ENCODE results near the gene STK39.
A peak's percentile ranks its signal among the peaks of the same experiment; 100 is the strongest.

STK39 gene

GRCh38 chr2:168212866-168213265 is 34.5 kb downstream of the STK39 start:
- Histone ChIP-seq H3K9ac (ENCODE audit: low read length) (no peak overlapping the region), H3K4me3 (ENCODE audit: low read length) (no peak overlapping the region), H3K36me3 (ENCODE audit: control insufficient read depth, insufficient read depth, low read length) (no peaks in the 10 kb centered on the region), H3K27me3 (ENCODE audit: control insufficient read depth, insufficient read depth, low read length) (no peaks in the 10 kb centered on the region), H3K27ac (ENCODE audit: low read depth, low read length) (no peak overlapping the region), H3K4me1 (ENCODE audit: control insufficient read depth, insufficient read depth, low read length) (no peaks in the 10 kb centered on the region)

DNA sequence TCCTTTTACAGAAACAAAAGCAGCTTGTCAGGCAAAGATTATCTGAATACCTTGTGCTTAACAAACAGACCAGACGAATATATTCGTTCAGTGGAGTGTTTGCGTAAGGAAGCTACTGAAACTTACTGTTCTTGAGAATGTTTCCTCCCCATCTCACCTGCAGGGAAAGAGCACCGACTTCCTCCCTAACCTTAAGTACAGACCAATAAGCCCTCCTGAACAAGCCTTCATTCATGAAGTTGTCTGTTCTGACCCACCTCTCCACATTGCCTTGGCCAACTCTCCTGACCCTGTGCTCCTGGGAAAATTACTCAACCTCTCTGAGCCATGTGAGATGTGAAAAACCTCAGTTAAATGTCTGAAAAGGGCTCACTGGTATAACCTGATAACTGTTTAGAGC is 35.2 kb downstream of the STK39 start:
- Histone ChIP-seq H3K4me3 (ENCODE audit: low read length) (no peak overlapping the region), H3K4me1 (ENCODE audit: control insufficient read depth, insufficient read depth, low read length) (no peaks in the 10 kb centered on the region), H3K36me3 (ENCODE audit: control insufficient read depth, insufficient read depth, low read length) (no peaks in the 10 kb centered on the region), H3K27ac (ENCODE audit: low read depth, low read length) (no peak overlapping the region), H3K9ac (ENCODE audit: low read length) (no peak overlapping the region), H3K27me3 (ENCODE audit: control insufficient read depth, insufficient read depth, low read length) (no peaks in the 10 kb centered on the region)

DNA sequence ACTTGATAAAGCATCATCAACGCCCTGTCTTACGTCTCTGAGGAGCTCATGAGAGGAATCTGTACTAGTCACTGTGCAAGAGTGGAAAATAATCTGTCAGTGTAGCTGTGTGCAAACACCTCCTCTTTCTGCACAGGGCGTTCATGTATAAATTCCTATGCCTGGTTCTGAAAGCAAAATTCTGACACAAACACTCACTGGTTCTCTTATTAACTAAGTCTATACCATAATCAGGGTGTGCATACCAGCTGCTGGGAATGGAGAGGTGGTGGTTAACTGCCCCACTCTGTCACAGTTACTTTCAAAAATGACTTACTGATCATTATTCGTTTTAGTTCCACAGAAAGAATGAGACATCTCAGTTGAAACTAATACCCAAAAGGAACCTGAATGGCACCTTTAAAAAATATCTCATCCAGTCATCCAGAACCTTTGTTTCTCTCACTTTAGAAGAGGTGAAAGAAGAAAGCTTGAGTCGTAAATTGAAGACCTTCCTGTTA is 35.7 kb downstream of the STK39 start:
- no peaks in the 10 kb centered on the region for H3K27me3 ChIP-seq (ENCODE audit: control insufficient read depth, insufficient read depth, low read length)
- no peak overlapping the region for H3K9ac ChIP-seq (ENCODE audit: low read length)
- no peaks in the 10 kb centered on the region for H3K36me3 ChIP-seq (ENCODE audit: control insufficient read depth, insufficient read depth, low read length)
- H3K27ac ChIP-seq (ENCODE audit: low read depth, low read length) = no peak overlapping the region
- H3K4me1 ChIP-seq (ENCODE audit: control insufficient read depth, insufficient read depth, low read length) = no peaks in the 10 kb centered on the region
- no peak overlapping the region for H3K4me3 ChIP-seq (ENCODE audit: low read length)

GRCh38 chr2:168210895-168211570 is 36.4 kb downstream of the STK39 start:
- H3K27me3 ChIP-seq (ENCODE audit: control insufficient read depth, insufficient read depth, low read length) = no peaks in the 10 kb centered on the region
- no peaks in the 10 kb centered on the region for H3K4me1 ChIP-seq (ENCODE audit: control insufficient read depth, insufficient read depth, low read length)
- no peak overlapping the region for H3K4me3 ChIP-seq (ENCODE audit: low read length)

GRCh38 chr2:168210216-168210894 is 37.0 kb downstream of the STK39 start:
- no peaks in the 10 kb centered on the region for H3K4me1 ChIP-seq (ENCODE audit: control insufficient read depth, insufficient read depth, low read length)
- H3K9ac ChIP-seq (ENCODE audit: low read length) = no peak overlapping the region
- H3K27me3 ChIP-seq (ENCODE audit: control insufficient read depth, insufficient read depth, low read length) = no peaks in the 10 kb centered on the region
- H3K4me3 ChIP-seq (ENCODE audit: low read length) = no peak overlapping the region
- no peak overlapping the region for H3K27ac ChIP-seq (ENCODE audit: low read depth, low read length)
- no peaks in the 10 kb centered on the region for H3K36me3 ChIP-seq (ENCODE audit: control insufficient read depth, insufficient read depth, low read length)

More at GRCh38 chr2:168210895-168211570, 36.4 kb downstream of the STK39 start:
- Histone ChIP-seq H3K36me3 (ENCODE audit: control insufficient read depth, insufficient read depth, low read length) (no peaks in the 10 kb centered on the region), H3K27ac (ENCODE audit: low read depth, low read length) (no peak overlapping the region), H3K9ac (ENCODE audit: low read length) (no peak overlapping the region)

DNA sequence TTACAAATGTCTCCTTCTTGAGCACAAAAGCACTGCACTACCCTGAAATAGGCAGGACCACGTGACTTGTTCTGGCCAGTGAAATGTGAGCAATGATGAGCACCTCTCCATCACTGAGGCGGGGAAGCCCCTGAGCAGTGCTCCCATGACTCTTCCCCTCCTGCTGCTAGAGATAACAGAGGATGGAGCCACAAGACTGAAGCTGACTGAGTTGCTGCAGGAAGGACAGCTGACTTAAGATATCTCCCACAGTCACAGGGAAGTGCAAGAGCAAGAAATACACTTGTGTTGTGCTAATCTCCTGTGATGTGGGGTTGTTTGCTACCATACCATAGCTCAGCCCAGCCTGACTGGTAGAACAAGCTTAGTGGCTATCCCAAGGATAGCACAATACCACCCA is 38.7 kb downstream of the STK39 start:
- Histone ChIP-seq H3K27ac (ENCODE audit: low read depth, low read length) (no peak overlapping the region), H3K9ac (ENCODE audit: low read length) (no peak overlapping the region), H3K4me3 (ENCODE audit: low read length) (no peak overlapping the region), H3K27me3 (ENCODE audit: control insufficient read depth, insufficient read depth, low read length) (no peaks in the 10 kb centered on the region), H3K36me3 (ENCODE audit: control insufficient read depth, insufficient read depth, low read length) (no peaks in the 10 kb centered on the region), H3K4me1 (ENCODE audit: control insufficient read depth, insufficient read depth, low read length) (no peaks in the 10 kb centered on the region)

DNA sequence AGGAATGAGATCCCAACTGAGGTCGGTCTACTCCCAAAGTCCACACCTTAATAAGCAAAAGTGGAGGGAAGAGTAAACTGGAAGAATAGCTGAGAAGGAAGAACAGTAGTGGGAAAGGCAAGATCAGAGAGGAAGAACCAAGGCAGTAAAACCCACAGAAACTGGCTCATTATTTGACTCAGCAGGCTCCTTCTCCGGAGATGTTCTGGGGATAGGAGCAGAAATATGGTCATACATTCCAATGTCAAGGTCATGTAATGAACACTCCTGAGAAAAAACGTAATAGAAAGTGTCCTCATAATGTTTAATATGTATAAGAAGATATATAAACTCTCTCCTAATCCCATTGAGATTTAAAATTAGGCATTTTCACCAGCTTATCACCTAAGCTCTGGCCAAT is 39.5 kb downstream of the STK39 start:
- H3K27me3 ChIP-seq (ENCODE audit: control insufficient read depth, insufficient read depth, low read length) = no peaks in the 10 kb centered on the region
- H3K36me3 ChIP-seq (ENCODE audit: control insufficient read depth, insufficient read depth, low read length) = no peaks in the 10 kb centered on the region
- no peak overlapping the region for H3K9ac ChIP-seq (ENCODE audit: low read length)
- H3K27ac ChIP-seq (ENCODE audit: low read depth, low read length) = no peak overlapping the region
- no peaks in the 10 kb centered on the region for H3K4me1 ChIP-seq (ENCODE audit: control insufficient read depth, insufficient read depth, low read length)
- no peak overlapping the region for H3K4me3 ChIP-seq (ENCODE audit: low read length)

- Histone ChIP-seq H3K36me3 (ENCODE audit: control insufficient read depth, insufficient read depth, low read length) (no peaks in the 10 kb centered on the region), H3K27me3 (ENCODE audit: control insufficient read depth, insufficient read depth, low read length) (no peaks in the 10 kb centered on the region), H3K4me1 (ENCODE audit: control insufficient read depth, insufficient read depth, low read length) (peaks cover 4% of the 10 kb centered on the region), H3K9ac (ENCODE audit: low read length) (no peak overlapping the region), H3K27ac (ENCODE audit: low read depth, low read length) (no peak overlapping the region), H3K4me3 (ENCODE audit: low read length) (no peak overlapping the region)
These were observed 43.4 kb downstream of the STK39 start for GRCh38 chr2:168203762-168204693.

DNA sequence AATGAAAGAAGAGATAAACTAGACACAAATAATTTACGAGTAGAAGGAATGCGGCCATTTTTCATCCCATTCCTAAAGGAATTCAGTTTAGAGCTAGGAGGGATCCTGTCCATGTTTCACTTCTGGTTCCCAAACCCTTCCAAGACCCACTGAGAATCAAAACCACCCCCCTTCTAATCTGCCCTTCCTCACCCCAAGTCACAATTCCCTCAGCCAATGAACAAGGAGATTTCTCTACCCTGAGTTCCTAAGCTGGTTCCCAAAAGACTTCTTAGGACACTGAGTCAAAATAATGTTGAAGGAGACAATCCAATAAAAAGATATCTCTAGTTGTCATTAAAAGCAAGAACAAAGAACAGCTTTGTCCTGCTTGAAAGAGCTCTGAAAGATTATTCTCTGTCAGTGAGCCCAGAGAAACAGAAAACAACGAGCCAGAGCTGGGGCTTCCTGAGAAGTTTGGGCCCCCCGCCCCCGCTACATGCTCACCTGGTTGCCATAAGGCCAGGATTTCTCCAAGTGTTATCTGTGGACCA is 45.7 kb downstream of the STK39 start:
- peak overlapping the region; percentile 28 for H3K27ac ChIP-seq (ENCODE audit: low read depth, low read length)
- peaks cover 4% of the 10 kb centered on the region for H3K4me1 ChIP-seq (ENCODE audit: control insufficient read depth, insufficient read depth, low read length)
- H3K4me3 ChIP-seq (ENCODE audit: low read length) = no peak overlapping the region
- H3K27me3 ChIP-seq (ENCODE audit: control insufficient read depth, insufficient read depth, low read length) = no peaks in the 10 kb centered on the region
- no peak overlapping the region for H3K9ac ChIP-seq (ENCODE audit: low read length)
- H3K36me3 ChIP-seq (ENCODE audit: control insufficient read depth, insufficient read depth, low read length) = no peaks in the 10 kb centered on the region

DNA sequence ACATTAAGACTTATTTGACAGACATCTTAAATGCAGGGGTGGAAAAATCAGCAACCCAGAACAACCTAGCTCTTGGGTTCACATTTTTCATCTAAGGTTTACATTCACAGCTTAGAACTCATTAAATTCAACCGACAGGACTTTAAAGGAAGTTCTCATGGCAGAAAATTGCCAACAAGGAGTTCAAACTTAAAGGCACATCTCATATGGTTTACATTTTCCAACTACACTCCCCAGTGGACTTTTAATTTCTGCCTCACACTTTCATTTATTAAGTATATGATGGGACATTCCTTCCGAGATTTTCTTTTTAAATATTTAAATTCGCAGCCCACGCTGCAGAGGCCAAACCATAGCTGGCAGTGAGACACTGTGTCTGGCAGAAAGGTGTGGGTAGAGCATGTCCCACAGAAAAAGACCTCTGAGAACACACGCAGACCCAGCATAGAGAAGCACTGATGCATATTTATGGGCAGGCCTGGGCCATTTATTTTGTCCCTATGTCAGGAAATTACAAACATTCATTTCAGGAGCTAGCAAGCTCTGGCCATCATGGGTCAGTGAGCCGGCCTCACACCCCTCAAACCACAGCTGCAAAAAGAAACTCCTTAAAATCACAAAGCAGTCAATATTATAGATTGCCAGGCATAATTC is 46.3 kb downstream of the STK39 start:
- Histone ChIP-seq H3K36me3 (ENCODE audit: control insufficient read depth, insufficient read depth, low read length) (no peaks in the 10 kb centered on the region), H3K4me3 (ENCODE audit: low read length) (no peak overlapping the region), H3K27me3 (ENCODE audit: control insufficient read depth, insufficient read depth, low read length) (no peaks in the 10 kb centered on the region), H3K27ac (ENCODE audit: low read depth, low read length) (no peak overlapping the region), H3K4me1 (ENCODE audit: control insufficient read depth, insufficient read depth, low read length) (peaks cover 4% of the 10 kb centered on the region), H3K9ac (ENCODE audit: low read length) (no peak overlapping the region)

DNA sequence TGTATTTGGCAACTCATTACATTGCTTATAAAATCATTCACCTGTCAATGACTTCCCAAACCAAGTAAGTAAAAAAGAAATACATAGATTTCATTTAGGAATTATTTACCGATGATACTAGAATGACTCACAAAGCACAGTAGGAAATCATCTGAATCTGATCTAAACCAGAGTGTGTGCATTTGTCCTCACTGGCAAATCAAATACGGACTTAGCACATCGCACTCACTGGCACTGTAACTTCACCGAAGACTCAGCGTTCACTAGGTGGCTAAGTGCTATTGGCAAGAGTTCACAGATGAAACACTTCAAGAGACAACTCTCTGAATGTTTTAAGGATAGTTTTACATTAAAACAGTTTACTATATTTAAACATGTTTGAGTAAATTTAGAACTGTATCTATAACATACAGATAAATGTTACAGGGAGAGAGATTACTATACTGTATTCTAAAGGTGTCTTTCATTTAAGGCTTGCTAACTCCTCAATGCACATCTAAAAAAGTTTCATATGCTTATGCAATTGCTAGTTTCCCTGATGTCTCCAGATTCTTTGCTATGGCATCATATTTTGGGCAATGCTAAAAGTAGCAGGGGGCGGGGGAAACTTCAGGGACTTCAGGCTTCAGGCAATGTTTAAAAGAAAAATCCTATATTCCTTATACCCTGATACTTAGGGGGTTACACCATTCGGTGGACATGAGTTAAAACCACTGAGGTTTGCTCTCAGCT is 48.8 kb downstream of the STK39 start:
- Histone ChIP-seq H3K27me3 (ENCODE audit: control insufficient read depth, insufficient read depth, low read length) (no peaks in the 10 kb centered on the region), H3K27ac (ENCODE audit: low read depth, low read length) (no peak overlapping the region), H3K4me3 (ENCODE audit: low read length) (no peak overlapping the region), H3K9ac (ENCODE audit: low read length) (no peak overlapping the region), H3K36me3 (ENCODE audit: control insufficient read depth, insufficient read depth, low read length) (no peaks in the 10 kb centered on the region), H3K4me1 (ENCODE audit: control insufficient read depth, insufficient read depth, low read length) (peaks cover 4% of the 10 kb centered on the region)
